Right lobe of liver (tissue), 6 donors: ENCODE results near the gene CLEC18C. TPM values are rescaled to one million over a fixed set of nuclear protein-coding genes. Genes with fewer than 3 reads are reported as not detected.

ENCODE experiments used
- ATAC-seq, 4 donors: fragments of 200-7000 bp; cut with Tn5 transposase; one replicate each; pipeline ENCODE4 v1.9.1; 2020; ENCODE audit warnings: mild to moderate bottlenecking in 4 of 4, moderate library complexity in 4 of 4
- DNase-seq, 3 donors: peaks; one replicate each; pipeline ENCODE4 v3.0.0-alpha.2; 2020
- H3K27ac ChIP-seq, 3 donors: fragments of 200-600 bp; one replicate each; pipeline ENCODE4 v1.8.0; 2022
- H3K27me3 ChIP-seq, 2 donors: fragments of 200-600 bp; one replicate each; pipeline ENCODE4 v1.8.0; 2022
- H3K36me3 ChIP-seq, 4 donors: fragments of 200-600 bp; sonication (generic) in 1 of 4; one replicate each; pipeline versions ENCODE4 v1.5.1 to v1.8.0; 2017 to 2022; ENCODE audit warnings: control low read depth in 1 of 4
- H3K4me1 ChIP-seq, 4 donors: fragments of 200-600 bp; sonication (generic) in 1 of 4; one replicate each; pipeline versions ENCODE4 v1.5.1 to v1.8.0; 2017 to 2022; ENCODE audit warnings: control low read depth in 1 of 4
- H3K4me3 ChIP-seq, 3 donors: fragments of 200-600 bp; one replicate each; pipeline ENCODE4 v1.8.0; 2022
- H3K9me3 ChIP-seq, 4 donors: fragments of 200-600 bp; sonication (generic) in 1 of 4; one replicate each; pipeline versions ENCODE4 v1.5.1 to v1.8.0; 2017 to 2022; ENCODE audit warnings: control low read depth in 1 of 4
- CTCF ChIP-seq, 4 donors: fragments of 200-600 bp in 3 of 4; fragments of 450-650 bp in 1 of 4; IDR thresholded peaks; one replicate each; pipeline versions ENCODE4 v1.5.1 to v1.8.0; 2016 to 2022; ENCODE audit warnings: antibody characterized with exemption in 4 of 4, mild to moderate bottlenecking in 2 of 4
- POLR2A ChIP-seq: fragments of 450-650 bp; IDR thresholded peaks from one replicate; pipeline ENCODE4 v1.6.1; 2017; ENCODE audit warnings: antibody characterized with exemption, mild to moderate bottlenecking
- WGBS: methylation state at CpG from one replicate; pipeline ENCODE4 v1.1.6; 2018; ENCODE audit warnings: low coverage, low lambda C conversion rate; ENCODE audit not compliant: insufficient coverage; ENCODE audit errors: missing lambda C conversion rate; 5-methylcytosine and 5-hydroxymethylcytosine counted together
- intact Hi-C, 2 donors: fragments of 100-400 bp; cut with DNase I; formaldehyde crosslinking; loops; one replicate each; pipeline versions ENCODE4 v1.11.2 to v1.14.1; 2022
- total RNA-seq, 6 experiments: library from RNA; depleted of rRNA in 2 of 6; stranded (reverse); fragments of >200 nt in 2 of 6; fragmentation: NEBNext Ultra II Directional in 3 of 6; extraction: Animal tissue kit (Norgen Biotek cat#: 25700) in 3 of 6; gene quantifications; one replicate each; pipeline versions ENCODE4 v1.1.0 to v1.2.4, GENCODE V29; 2016 to 2023
- donor health status: DM: no; HTN: yes; CAD: no.
- donor health status: DM: no; HTN: no; CAD: no.
- donor health status: DM: no; HTN: no; CAD: no.
- donor health status: DM: no; HTN: yes; CAD: no.
- donor health status: DM: no; HTN: yes; CAD: no.

The CLEC18C gene
- total RNA-seq, 6 experiments from 2014 or later, result 0.10 to 0.56 (median 0.47) TPM; not detected in 2

GRCh38 chr16:70156207-70156978 lies 17.2 kb upstream of the CLEC18C start:
- peaks cover 0 to 16% (median 7%) of the 10 kb centered on the region in 4 donors for H3K4me1 ChIP-seq
- intact Hi-C loops, result loop anchor here in 1 of 2 donors (10.0 kb wide), 1 partner anchor 108 kb away; no protein-coding TSS in a partner anchor
- no peaks in the 10 kb centered on the region for H3K9me3 ChIP-seq
- H3K36me3 ChIP-seq, result peaks cover 7 to 85% (median 27%) of the 10 kb centered on the region in 4 donors
- no peak overlapping the region for H3K4me3 ChIP-seq
- TF ChIP-seq CTCF (IDR thresholded peaks at IDR 0.05), result no peak
- no peak for TF ChIP-seq POLR2A
- no peak overlapping the region for H3K27ac ChIP-seq
- no peaks in the 10 kb centered on the region for H3K27me3 ChIP-seq
- 85% methylated on average over 25 of the region's 29 CpGs for WGBS
- DNase-seq, result no peak
- no peak for ATAC-seq

GRCh38 chr16:70157105-70157476 lies 16.5 kb upstream of the CLEC18C start:
- DNase-seq (no peak), ATAC-seq (no peak)
- no peaks in the 10 kb centered on the region for H3K27me3 ChIP-seq
- H3K4me1 ChIP-seq, result peaks cover 0 to 12% (median 6%) of the 10 kb centered on the region in 4 donors
- H3K36me3 ChIP-seq, result peaks cover 7 to 86% (median 26%) of the 10 kb centered on the region in 4 donors
- H3K9me3 ChIP-seq, result no peaks in the 10 kb centered on the region
- H3K27ac ChIP-seq, result no peak overlapping the region
- intact Hi-C loops, result loop anchor here in 1 of 2 donors (10.0 kb wide), 1 partner anchor 108 kb away; no protein-coding TSS in a partner anchor
- H3K4me3 ChIP-seq, result no peak overlapping the region
- WGBS, result 80% methylated on average over 11 of the region's 11 CpGs
- no peak for TF ChIP-seq POLR2A
- no peak for TF ChIP-seq CTCF (IDR thresholded peaks at IDR 0.05)

GRCh38 chr16:70157477-70158260 lies 15.9 kb upstream of the CLEC18C start:
- 62% methylated on average over 8 of the region's 8 CpGs for WGBS

More at GRCh38 chr16:70157477-70158260, 15.9 kb upstream of the CLEC18C start:
- ATAC-seq (peak; percentile 10 to 64 (median 30)), DNase-seq (no peak)
- Histone ChIP-seq H3K27me3 (no peaks in the 10 kb centered on the region), H3K9me3 (no peaks in the 10 kb centered on the region), H3K4me1 (peaks cover 0 to 7% (median 3%) of the 10 kb centered on the region in 4 donors), H3K27ac (no peak overlapping the region), H3K36me3 (peaks cover 7 to 86% (median 28%) of the 10 kb centered on the region in 4 donors), H3K4me3 (no peak overlapping the region)
- TF ChIP-seq CTCF (IDR thresholded peaks at IDR 0.05), result no peak
- no peak for TF ChIP-seq POLR2A
- intact Hi-C loops, result loop anchor here in 1 of 2 donors (10.0 kb wide), 1 partner anchor 107 kb away; no protein-coding TSS in a partner anchor
